Measurements from ENCODE around the gene FZD10. TPM values are rescaled to one million over a fixed set of nuclear protein-coding genes. Genes with fewer than 3 reads are reported as not detected.

The FZD10 gene
- total RNA-seq, 1 donor from 2014 or later = 0.21 TPM

- no peak for DNase-seq (ENCODE audit: low spot score in 2 of 2)
- no peak overlapping the region for H3K27ac ChIP-seq
- peak overlapping the region; percentile 40 to 48 for H3K4me3 ChIP-seq
- H3K36me3 ChIP-seq = no peaks in the 10 kb centered on the region
- intact Hi-C loops (cut with DNase I) = no loop called here
- TF ChIP-seq, protein P1, sequence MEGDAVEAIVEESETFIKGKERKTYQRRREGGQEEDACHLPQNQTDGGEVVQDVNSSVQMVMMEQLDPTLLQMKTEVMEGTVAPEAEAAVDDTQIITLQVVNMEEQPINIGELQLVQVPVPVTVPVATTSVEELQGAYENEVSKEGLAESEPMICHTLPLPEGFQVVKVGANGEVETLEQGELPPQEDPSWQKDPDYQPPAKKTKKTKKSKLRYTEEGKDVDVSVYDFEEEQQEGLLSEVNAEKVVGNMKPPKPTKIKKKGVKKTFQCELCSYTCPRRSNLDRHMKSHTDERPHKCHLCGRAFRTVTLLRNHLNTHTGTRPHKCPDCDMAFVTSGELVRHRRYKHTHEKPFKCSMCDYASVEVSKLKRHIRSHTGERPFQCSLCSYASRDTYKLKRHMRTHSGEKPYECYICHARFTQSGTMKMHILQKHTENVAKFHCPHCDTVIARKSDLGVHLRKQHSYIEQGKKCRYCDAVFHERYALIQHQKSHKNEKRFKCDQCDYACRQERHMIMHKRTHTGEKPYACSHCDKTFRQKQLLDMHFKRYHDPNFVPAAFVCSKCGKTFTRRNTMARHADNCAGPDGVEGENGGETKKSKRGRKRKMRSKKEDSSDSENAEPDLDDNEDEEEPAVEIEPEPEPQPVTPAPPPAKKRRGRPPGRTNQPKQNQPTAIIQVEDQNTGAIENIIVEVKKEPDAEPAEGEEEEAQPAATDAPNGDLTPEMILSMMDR (IDR thresholded peaks at IDR 0.05) = no peak
- H3K4me1 ChIP-seq = peaks cover 0 to 2% of the 10 kb centered on the region in 2 donors
- no peaks in the 10 kb centered on the region for H3K9me3 ChIP-seq
- peaks cover 8% of the 10 kb centered on the region for H3K27me3 ChIP-seq
These were observed 639 bp downstream of the FZD10 start for GRCh38 chr12:130162745-130163460.

GRCh38 chr12:130163461-130164215 is 1.4 kb downstream of the FZD10 start:
- H3K36me3 ChIP-seq = no peaks in the 10 kb centered on the region
- peaks cover 0 to 2% of the 10 kb centered on the region in 2 donors for H3K4me1 ChIP-seq
- no peaks in the 10 kb centered on the region for H3K9me3 ChIP-seq
- no peak for DNase-seq (ENCODE audit: low spot score in 2 of 2)
- H3K27ac ChIP-seq = no peak overlapping the region
- TF ChIP-seq, protein P1 (IDR thresholded peaks at IDR 0.05) = no peak
- intact Hi-C loops (cut with DNase I) = no loop called here
- H3K27me3 ChIP-seq = peaks cover 8% of the 10 kb centered on the region
- no peak overlapping the region for H3K4me3 ChIP-seq

- Histone ChIP-seq H3K27ac (no peak overlapping the region), H3K9me3 (no peaks in the 10 kb centered on the region), H3K36me3 (no peaks in the 10 kb centered on the region), H3K4me3 (no peak overlapping the region), H3K27me3 (peaks cover 8% of the 10 kb centered on the region), H3K4me1 (peaks cover 0 to 2% of the 10 kb centered on the region in 2 donors)
- no peak for DNase-seq (ENCODE audit: low spot score in 2 of 2)
- TF ChIP-seq, protein P1 (IDR thresholded peaks at IDR 0.05) = no peak
- intact Hi-C loops (cut with DNase I) = no loop called here
These were observed 1.9 kb downstream of the FZD10 start for GRCh38 chr12:130164216-130164542.

- no peak overlapping the region for H3K27ac ChIP-seq
- no peak overlapping the region for H3K4me3 ChIP-seq
- intact Hi-C loops (cut with DNase I) = no loop called here
- TF ChIP-seq, protein P1 (IDR thresholded peaks at IDR 0.05) = no peak
- peaks cover 0 to 2% of the 10 kb centered on the region in 2 donors for H3K4me1 ChIP-seq
- H3K36me3 ChIP-seq = no peaks in the 10 kb centered on the region
- no peaks in the 10 kb centered on the region for H3K9me3 ChIP-seq
- DNase-seq (ENCODE audit: low spot score in 2 of 2) = no peak
- peaks cover 8% of the 10 kb centered on the region for H3K27me3 ChIP-seq
These were observed 2.7 kb downstream of the FZD10 start for GRCh38 chr12:130164936-130165335.

DNA sequence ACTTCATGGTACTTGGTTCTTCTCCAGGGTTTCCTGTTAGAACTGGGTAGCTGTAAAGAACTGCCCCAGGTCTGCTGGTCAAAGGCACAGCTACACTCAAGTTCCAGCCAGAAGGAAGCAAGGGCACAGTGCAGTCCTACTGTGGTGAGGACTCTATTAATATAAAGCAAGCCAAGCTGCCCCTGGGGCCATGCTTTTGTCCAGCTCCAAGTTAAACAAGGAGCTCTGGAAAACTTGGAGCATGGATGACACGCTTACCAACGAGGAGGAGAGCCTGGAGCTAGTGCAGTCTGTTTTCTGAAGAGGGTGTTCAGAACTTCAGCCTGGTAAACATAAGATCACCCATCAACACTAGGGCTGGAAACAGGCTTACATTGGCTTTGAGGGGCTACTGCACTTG is 4.0 kb downstream of the FZD10 start:
- DNase-seq (ENCODE audit: low spot score in 2 of 2) = no peak
- H3K9me3 ChIP-seq = no peaks in the 10 kb centered on the region

More for the DNA sequence above, 4.0 kb downstream of the FZD10 start:
- intact Hi-C loops (cut with DNase I) = no loop called here
- no peak overlapping the region for H3K4me3 ChIP-seq
- peaks cover 1% of the 10 kb centered on the region for H3K27me3 ChIP-seq
- H3K36me3 ChIP-seq = no peaks in the 10 kb centered on the region
- TF ChIP-seq, protein P1 (IDR thresholded peaks at IDR 0.05) = no peak
- peaks cover 0 to 2% of the 10 kb centered on the region in 2 donors for H3K4me1 ChIP-seq
- H3K27ac ChIP-seq = no peak overlapping the region
